ELF-1 (cell line): ENCODE results near the gene NMU.
"Not testable (repeated sequence)": the region's sequence is repeated elsewhere in the genome, so short reads cannot be mapped to it uniquely, and the experiment has no call there.

Source experiments
- DNase-seq: peaks from one replicate; pipeline ENCODE4 v3.0.0-alpha.2; 2016; ENCODE audit warnings: low read depth, low spot score

The NMU gene, protein sequence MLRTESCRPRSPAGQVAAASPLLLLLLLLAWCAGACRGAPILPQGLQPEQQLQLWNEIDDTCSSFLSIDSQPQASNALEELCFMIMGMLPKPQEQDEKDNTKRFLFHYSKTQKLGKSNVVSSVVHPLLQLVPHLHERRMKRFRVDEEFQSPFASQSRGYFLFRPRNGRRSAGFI

DNA sequence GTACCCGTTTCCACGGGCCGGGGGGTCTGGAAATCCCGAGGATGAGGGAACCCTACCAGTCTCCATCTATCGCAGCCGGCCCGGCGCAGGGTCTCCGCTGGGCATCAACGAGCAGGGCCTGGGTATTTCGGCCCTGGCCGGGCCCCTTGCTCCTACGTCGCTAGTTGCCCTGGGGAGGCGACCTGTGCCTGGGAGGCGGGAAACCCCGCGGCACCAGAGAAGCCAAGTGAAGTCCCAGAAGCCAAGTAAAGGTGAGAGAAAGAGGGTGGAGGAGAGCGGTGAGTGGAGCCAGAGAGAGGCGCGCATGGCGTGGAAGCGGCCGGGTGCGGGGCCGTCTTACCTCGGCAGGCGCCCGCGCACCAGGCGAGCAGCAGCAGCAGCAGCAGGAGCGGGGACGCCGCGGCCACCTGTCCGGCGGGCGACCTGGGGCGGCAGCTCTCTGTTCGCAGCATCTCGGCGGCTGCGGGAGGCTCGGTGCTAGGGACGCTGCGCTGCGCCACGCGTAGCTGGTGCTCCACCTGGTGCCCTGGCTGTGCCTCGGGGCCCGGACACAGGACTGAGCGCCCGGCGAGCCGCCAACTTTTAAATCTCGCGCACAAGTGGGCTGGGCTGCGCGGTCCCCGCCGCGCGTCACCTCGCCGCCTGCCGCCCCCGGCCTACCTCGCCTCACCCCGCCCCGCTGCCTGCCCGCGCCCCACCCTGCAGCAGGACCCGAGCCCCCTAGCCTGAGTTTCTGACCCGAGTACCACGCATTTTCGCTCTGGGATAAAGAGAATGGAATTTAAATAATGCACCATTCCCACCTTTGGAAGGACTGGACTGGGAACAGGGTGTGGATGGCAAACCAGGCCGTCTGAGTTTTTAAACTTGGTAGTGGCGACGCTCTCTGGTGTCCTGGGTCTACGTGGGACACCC, at the start of gene NMU:
Gene NMU (minus strand): TSS at position 558 of the 915 bp plus-strand sequence. CDS start 106 bp downstream, at position 452.
- peak; percentile 65 for DNase-seq

DNA sequence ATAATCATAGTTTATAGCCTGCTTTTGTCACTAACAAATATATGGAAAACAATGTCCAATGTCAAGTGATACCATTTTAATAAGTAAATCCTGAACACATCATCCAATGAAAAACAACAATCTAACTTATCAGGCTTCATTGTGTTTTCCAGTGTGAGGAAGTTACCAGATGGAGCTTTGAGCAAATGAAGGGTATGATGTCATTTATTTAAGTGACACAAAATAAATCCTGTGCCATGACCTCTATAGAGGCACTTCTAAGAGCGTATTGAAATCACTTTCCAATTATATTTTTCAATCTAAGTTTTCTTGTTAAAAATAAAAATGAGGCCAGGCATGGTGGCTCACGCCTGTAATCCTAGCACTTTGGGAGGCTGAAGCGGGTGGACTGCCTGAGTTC, 48.2 kb upstream of the NMU start:
- DNase-seq, result no peak

DNA sequence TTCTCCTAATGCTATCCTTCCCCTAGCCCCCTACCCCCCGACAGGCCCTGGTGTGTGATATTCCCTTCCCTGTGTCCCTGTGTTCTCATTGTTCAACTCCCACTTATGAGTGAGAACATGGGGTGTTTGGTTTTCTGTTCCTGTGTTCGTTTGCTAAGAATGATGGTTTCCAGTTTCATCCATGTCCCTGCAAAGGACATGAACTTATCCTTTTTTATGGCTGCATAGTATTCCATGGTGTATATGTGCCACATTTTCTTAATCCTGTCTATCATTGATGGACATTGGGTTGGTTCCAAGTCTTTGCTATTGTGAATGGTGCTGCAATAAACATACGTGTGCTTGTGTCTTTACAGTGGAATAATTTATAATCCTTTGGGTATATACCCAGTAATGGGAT, 46.7 kb upstream of the NMU start:
- DNase-seq, result not testable (repeated sequence)

DNA sequence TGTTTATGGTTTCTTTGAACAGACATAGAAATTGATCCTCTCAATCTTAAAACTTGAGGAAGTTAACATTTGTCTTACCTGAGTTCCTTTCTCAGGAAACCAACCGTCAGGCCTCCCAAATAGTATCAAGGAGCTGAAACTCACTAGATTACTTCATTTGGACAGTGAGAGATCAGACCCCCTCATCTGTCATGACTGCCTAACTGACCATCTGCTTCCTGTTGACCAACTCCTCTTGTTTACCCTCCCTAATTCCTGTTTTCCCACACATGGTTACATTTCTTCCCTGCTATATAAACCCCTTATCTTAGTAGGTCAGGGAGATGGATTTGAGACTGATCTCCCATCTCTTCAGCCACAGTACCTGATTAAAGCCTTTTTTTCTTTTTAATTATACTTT, 46.2 kb upstream of the NMU start:
- no peak for DNase-seq

DNA sequence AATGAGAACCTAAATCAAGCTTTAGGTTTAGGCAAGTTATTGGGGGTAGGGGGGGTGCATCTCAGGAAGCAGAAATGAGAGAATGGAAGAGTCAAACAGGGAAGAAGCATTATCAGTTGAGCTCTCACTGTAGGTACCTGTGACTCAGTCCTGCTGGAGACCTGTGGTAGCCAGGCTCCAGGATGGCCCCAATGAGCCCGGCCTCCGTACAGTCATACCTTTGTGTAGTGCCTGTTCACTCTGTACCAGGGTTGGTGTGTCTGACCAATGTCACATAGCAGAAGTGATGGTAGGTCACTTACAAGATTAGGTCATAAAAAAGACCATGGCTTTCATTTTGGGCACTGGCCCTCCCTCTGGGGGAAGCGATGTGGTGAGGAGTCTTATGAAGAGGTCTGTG, 45.3 kb upstream of the NMU start:
- no peak for DNase-seq

DNA sequence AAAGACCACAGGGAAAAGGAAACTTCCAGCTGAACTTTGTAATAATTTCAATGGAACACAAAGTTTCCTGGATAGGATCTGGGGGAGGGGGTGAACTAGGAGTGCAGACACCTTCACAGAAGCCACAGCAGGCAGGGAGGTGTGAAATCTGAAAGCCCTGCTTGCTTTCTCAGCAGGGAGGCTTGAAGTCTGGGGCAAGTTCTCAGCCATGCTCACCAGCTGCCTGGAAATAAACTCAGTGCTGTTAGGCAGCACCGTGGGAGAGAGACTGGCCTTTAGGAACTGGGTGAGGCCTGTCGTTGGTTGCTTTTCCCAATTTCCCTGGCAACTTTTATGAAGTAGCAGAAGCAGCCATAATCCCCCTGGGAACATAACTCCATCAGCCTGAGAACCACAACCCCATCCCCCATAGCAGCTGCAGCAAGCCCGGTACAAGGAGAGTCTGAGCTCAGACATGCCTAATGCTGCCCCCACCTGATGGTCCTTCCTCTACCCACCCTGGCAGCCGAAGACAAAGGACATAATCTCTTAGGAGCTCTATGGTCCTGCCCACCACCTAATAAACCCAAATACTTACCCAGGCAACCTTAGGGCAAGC, 39.2 kb upstream of the NMU start:
- peak; percentile 23 for DNase-seq

DNA sequence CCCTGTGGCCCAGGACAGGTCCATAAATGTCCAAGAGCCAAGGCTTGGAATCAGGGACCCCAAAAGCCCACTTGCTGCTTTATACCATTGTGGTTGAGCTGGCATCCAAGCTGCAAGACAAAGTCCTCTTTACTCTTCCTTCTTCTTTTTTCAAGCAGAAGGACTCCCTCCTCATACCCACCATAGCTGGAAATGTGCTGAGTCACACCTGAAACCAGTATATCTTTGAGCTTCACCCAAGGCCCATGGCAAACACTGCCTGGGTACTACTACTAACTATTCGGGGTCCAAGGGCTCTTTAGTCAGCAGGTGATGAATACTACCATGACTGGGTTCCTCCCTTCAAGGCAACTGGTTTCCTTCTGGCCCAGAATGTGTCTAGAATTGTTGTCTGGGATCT, 37.3 kb upstream of the NMU start:
- DNase-seq, result no peak

DNA sequence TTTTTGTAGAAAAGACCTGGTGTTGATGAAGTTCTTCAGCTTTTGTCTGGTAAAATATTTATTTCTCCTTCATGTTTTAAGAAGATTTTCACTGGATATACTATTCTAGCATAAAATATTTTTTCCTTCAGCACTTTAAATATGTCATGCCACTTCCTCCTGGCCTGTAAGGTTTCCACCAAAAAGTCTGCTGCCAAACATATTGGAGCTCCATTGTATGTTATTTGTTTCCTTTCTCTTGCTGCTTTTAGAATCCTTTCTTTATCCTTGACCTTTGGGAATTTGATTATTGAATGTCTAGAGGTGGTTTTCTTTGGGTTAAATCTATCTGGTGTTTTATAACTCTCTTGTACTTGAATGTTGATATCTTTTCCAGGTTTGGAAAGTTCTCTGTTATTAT, 35.6 kb upstream of the NMU start:
- DNase-seq, result no peak

DNA sequence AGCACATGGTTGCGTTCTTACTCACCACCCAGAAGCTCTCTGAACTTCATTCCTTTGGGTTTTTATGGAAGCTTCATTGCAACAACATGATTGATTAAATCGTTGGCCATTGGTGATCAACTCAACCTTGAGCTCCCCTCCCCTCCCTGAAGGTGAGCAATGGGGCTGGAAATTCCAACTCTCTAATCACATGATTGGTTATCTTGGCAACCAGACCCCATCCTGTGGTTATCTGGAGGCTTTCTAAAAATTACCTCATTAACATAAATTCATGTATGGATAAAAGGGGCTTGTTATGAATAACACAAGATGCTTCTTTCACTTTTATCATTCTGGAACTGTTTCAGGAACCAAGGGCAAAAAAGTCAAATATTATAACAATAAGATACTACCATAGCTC, 34.6 kb upstream of the NMU start:
- DNase-seq, result no peak

DNA sequence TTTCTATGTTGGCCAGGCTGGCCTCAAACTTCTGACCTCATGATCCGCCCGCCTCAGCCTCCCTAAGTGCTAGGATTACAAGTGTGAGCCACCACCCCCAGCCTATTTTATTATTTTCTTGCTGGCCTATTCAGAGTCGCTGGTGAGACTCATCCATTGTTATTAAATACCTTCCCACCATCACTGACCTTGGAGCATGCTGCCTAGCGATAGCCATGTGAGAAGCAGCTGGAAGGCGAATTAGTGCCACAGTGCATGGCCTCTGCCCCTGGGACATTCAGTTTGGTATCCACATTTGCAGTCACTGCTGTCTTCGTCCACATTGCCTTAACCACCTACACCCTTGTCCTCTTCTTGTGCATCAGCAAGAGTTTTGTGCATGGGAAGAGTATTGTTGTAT, 32.4 kb upstream of the NMU start:
- DNase-seq, result no peak

DNA sequence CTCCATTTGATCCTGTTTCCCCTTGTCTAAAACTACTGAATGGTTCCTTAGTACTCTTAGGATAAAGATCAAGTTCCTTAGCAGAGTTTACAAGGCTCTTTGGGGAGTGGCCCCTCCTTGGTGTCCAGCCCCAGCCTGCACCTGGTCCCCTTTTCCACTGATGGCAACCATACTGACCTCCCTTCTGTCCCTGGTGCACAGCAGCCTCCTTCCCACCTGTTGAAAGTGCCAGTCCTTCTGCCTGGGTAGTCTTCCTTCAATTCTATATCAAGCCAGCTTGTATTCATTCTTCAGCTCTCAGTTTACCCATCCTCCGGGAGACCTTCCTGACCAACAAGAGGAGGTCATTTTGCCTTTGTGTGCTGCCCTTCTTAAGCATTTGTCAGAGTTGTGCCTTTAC, 30.4 kb upstream of the NMU start:
- no peak for DNase-seq

DNA sequence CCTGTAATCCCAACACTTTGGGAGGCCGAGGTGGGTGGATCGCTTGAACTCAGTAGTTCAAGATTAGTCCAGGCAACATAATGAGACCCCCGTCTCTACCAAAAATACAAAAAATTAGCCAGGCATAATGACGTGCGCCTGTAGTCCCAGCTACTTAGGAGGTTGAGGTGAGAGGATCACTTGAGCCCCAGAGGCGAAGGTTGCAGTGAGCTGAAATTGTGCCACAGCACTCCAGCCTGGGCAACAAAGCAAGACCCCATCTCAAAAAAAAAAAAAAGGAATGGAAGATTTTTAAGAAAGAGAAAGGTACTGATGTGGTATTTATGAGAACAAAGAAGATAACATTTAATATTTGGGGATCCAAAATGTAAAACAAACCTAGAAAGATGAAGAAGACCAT, 27.0 kb upstream of the NMU start:
- DNase-seq, result no peak

DNA sequence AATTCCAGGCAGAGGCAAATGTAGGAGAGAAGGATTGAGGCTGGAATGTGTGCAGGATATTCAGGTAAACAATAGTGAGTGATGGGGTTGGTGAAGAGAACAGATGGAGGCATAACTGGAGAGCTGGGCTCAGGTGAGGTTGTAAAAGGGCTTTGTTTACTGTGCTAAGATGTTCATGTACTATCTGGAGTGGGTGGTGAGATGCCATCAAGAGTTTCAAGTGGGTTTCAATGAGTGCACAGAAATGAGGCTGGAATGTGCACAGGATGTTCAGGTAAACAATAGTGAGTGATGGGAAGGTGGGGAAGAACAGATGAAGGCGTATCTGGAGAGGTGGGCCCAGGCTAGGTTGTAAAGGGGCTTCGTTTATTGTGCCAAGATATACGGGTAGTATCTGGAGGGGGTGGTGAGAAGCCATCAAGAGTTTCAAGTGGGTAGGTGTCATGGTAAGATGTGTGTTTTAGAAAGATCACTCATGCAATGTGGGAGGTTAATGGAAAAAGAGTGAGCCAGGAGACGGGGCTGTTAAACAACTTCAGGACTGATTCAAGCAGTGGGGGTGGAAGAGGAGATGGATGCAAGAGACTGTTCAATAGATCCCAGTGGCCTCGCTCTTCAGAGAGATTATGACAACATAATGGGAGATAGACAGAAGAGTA, 25.4 kb upstream of the NMU start:
- DNase-seq, result no peak

DNA sequence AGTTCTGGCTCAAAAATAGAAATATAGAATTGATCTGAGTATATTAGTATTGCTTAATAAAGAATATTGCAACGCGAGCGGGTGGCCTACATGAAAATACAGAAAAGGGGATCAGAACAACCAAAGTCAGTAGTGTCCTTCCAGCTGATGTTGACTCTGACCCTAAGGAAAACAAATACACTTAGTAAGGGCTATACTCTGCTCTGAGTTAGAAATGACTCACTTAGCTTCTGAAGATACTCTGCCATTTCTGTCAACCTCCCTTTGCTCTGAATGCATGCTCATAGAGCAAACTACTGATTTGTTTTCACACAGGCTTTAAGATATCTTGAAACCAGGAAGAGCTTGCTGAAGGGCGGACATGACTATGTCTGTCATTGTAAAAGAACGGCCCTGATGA, 22.6 kb upstream of the NMU start:
- no peak for DNase-seq

DNA sequence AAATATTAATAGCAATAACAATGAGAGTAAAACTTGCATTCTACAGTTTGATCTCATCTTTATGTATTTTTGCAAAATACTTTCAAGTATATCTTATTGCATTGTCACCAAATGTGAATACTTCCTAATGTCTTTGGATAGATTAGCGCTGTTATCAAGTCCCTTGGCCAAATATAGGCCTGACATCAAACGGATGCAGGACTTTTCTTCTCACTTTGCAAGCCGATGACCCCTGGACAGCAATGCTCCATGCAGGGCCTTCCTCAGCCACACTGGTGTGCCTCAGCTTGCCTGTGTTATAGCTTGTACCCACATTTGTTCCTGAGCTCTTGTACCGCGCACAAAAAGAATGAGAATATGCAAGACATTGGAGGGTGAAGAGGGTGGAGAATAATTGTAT, 18.0 kb upstream of the NMU start:
- DNase-seq, result no peak

DNA sequence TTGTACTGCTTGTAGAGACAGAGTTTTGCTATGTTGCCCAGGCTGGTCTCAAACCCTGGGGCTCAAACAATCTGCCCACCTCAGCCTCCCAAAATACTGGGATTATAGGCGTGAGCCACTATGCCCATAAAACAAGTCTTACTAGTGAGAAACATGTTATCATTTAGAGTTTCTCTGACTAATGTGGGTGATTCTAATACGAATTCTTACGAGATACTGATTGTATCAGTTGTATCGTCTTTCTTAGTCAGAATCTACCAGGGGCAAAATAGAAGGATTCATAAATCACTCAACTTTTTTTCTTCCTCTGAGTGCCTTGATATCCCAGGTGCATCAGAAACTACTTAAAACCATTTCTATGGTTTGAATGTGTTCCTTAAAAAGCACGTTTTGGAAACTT, 14.4 kb upstream of the NMU start:
- DNase-seq, result no peak

DNA sequence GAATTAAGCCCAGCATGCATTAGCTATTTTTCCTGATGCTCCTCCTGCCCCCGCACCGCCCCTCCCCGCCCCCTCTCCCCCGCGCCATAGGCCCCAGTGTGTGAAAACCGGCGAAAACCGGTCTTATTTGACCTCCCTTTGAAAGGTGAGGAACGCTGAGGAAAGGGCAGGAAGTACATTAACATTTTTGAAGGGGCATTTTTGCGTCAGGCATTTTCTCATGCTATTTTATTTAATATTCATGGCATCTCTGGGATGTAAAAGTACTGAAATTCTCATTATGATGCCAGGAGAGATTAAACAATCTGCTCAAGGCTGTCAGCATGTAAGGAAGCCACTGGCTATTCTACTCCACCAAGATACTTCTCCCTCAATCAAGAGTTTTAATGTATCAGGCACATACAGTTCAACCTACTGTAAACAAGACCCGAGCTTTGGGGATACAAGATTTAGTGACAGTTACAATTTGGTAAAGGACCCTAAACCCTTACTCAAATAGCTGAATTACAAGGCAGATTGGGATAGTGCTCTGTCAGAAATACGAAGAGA, 1.2 kb upstream of the NMU start:
- DNase-seq, result peak; percentile 31

DNA sequence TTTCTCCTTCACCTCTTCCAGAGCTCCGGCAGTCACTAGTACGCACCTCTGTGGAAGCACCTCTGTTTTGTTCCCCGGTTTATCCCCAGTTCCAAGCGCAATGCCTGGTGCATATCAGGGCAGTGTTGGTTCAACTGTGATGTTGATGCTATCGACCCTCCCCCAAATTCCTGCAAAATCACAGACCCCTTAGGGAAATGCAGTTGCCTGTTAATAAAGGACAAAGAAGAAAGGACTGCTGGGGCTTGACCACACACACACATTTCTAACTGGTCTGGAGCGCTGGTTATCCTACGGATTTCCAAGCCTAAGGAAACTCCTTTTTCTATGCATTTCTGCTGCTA, 530 bp upstream of the NMU start:
- peak; percentile 56 for DNase-seq

DNA sequence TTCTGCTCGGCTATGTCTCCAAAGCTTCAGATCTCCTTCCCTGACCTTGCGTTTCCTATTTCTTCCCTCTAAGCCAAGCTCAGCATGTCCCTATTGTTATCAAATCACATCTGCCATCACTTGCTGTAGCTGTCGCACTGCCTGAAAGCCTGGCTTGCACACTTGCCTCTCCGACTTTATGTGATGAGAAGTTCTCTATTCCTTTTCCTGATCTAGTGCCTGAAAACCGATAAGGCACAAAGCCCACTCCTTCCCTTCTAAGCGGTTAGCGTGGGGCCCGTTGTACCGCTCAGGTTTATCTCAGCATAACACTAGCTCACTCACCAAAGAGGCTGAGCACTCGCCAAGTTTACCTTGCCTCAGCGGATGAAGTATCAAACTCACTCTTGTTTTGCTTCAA, 816 bp downstream of the NMU start:
- peak; percentile 42 for DNase-seq

DNA sequence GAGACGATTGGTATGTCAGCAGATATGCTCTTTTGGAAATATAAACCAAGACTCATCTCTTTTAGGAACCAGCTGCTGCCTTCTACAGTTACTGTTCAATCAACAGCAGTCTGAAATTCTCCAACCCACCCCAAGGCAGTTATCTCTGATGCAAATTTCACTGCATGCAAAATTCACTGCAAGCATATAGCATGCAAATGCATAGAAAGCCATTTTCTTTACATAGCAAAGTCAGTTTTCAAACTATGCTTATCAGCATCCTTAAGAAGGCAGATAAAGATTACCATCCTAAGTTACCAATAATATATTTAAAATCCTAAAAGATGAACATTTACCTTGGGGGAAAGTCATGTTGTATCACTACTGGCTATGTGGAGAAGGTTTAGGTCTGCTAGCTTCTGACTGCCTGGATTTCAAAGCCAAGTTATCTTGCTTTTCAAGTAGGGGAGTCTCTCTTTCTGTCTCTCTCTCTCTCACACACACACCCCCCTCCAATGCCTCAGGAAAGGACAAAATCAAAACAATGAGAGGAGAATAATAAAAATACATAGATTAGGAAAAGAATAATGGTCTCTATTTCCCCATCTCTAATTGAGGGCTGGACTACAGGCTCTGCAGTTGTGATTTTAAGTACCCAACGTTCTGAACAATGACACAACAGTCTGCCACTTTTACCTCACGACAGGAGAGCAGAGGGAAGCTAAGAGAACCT, 1.5 kb downstream of the NMU start:
- no peak for DNase-seq

DNA sequence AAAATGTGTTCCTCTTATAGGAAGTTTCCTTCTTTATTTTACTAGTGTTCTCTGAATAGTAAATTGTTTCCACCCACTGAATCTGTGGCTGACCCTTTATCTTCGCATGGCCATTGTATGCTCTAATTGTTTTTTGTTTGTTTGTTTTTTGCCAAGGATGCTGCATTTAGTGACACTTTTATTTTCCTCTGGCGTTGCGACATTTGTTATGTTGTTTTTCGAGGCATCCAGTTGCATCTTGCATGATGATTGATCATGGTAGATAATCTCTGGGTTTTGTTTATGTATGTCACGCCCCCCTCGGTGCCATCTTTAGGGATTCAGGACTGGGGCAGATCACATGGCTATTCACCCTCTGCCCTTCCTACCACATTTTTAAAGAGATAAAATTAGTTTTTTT, 2.2 kb downstream of the NMU start:
- DNase-seq, result no peak

DNA sequence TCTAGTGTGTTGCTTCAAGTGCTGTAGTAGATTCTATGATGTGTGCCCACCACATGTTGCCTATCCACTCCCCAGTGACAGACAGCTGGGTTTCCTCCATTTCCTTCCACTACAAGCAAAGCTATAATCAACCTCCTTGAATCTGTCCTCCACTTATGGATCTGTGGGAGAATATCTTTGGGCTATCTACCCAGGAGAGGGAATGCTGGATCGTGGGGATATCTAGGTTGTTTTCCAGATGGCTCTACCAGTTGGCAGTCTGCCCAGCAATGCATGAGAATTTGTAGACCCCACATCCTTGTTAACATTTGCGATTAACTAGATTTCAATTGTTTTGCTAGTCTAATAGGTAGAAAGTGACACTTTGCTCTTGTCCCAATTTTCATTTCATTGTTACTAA, 10.3 kb downstream of the NMU start:
- DNase-seq, result no peak
